Measurements from ENCODE around the gene ARL2BP. TPM values are rescaled to one million over a fixed set of nuclear protein-coding genes. Genes with fewer than 3 reads are reported as not detected.

The ARL2BP gene
- total and polyA plus RNA-seq, 10 of the 15 experiments (the other 5 are each of a cell fraction or from before 2014, with no cell fraction given) = 12.5 to 56.6 (median 29.7) TPM

DNA sequence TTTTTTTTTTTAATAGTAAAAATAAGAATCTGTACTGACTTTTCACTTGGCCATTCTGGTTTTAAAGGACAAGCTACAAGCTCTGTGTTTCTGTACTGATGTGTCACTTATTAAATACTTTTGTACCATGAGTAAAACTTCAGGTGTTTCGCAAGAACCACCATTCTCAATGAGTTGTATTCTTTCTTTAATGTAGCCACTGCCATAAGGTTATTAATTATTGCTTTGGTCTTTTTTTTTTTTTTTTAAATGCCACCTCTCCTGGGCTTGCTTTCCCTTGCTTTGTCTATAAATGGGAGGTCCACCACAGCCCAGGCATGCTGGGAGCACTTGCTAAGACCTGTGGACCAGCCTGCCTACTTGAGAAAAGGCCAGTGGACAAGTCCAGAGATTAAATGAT is 8.4 kb downstream of the ARL2BP start (continued):
- TF ChIP-seq SMAD1 (IDR thresholded peaks at IDR 0.05; ENCODE audit: low read depth, partially characterized antibody) (no peak), ZSCAN29 (IDR thresholded peaks at IDR 0.05) (no peak), ESRRA (IDR thresholded peaks at IDR 0.05; ENCODE audit: low read length) (no peak), NR2C2 (IDR thresholded peaks at IDR 0.05; ENCODE audit: borderline replicate concordance, control insufficient read depth, insufficient read length, low read depth) (no peak)
- TF ChIP-seq, protein P1, sequence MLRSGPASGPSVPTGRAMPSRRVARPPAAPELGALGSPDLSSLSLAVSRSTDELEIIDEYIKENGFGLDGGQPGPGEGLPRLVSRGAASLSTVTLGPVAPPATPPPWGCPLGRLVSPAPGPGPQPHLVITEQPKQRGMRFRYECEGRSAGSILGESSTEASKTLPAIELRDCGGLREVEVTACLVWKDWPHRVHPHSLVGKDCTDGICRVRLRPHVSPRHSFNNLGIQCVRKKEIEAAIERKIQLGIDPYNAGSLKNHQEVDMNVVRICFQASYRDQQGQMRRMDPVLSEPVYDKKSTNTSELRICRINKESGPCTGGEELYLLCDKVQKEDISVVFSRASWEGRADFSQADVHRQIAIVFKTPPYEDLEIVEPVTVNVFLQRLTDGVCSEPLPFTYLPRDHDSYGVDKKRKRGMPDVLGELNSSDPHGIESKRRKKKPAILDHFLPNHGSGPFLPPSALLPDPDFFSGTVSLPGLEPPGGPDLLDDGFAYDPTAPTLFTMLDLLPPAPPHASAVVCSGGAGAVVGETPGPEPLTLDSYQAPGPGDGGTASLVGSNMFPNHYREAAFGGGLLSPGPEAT (IDR thresholded peaks at IDR 0.05; ENCODE audit: low read depth) = no peak
- TF ChIP-seq, protein P2, sequence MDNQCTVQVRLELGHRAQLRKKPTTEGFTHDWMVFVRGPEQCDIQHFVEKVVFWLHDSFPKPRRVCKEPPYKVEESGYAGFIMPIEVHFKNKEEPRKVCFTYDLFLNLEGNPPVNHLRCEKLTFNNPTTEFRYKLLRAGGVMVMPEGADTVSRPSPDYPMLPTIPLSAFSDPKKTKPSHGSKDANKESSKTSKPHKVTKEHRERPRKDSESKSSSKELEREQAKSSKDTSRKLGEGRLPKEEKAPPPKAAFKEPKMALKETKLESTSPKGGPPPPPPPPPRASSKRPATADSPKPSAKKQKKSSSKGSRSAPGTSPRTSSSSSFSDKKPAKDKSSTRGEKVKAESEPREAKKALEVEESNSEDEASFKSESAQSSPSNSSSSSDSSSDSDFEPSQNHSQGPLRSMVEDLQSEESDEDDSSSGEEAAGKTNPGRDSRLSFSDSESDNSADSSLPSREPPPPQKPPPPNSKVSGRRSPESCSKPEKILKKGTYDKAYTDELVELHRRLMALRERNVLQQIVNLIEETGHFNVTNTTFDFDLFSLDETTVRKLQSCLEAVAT (IDR thresholded peaks at IDR 0.05) = no peak
- TF ChIP-seq, protein P3, sequence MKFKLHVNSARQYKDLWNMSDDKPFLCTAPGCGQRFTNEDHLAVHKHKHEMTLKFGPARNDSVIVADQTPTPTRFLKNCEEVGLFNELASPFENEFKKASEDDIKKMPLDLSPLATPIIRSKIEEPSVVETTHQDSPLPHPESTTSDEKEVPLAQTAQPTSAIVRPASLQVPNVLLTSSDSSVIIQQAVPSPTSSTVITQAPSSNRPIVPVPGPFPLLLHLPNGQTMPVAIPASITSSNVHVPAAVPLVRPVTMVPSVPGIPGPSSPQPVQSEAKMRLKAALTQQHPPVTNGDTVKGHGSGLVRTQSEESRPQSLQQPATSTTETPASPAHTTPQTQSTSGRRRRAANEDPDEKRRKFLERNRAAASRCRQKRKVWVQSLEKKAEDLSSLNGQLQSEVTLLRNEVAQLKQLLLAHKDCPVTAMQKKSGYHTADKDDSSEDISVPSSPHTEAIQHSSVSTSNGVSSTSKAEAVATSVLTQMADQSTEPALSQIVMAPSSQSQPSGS (IDR thresholded peaks at IDR 0.05; ENCODE audit: low read length) = no peak
